Left lobe of liver (tissue), 2 donors: ENCODE data around the gene SVBP. TPM values are rescaled to one million over a fixed set of nuclear protein-coding genes. Genes with fewer than 3 reads are reported as not detected.
"Not testable (repeated sequence)": the region's sequence is repeated elsewhere in the genome, so short reads cannot be mapped to it uniquely, and the experiment has no call there.

ENCODE experiments used
- ATAC-seq: fragments of 200-7000 bp; cut with Tn5 transposase; one replicate; pipeline ENCODE4 v1.9.1; 2020; ENCODE audit warnings: mild to moderate bottlenecking, moderate library complexity
- DNase-seq: peaks from one replicate; pipeline ENCODE4 v3.0.0-alpha.2; 2020; ENCODE audit warnings: low spot score
- total RNA-seq: library from RNA; stranded (reverse); gene quantifications from one replicate; pipeline ENCODE4 v1.2.1, GENCODE V29; 2021
- donor health status: DM: no; HTN: no; CAD: no; lungs with moderate emphysema.
- donor health status: DM: no; HTN: yes; CAD: no.

Gene SVBP
- total RNA-seq, 1 donor from 2014 or later, result 6.9 TPM

DNA sequence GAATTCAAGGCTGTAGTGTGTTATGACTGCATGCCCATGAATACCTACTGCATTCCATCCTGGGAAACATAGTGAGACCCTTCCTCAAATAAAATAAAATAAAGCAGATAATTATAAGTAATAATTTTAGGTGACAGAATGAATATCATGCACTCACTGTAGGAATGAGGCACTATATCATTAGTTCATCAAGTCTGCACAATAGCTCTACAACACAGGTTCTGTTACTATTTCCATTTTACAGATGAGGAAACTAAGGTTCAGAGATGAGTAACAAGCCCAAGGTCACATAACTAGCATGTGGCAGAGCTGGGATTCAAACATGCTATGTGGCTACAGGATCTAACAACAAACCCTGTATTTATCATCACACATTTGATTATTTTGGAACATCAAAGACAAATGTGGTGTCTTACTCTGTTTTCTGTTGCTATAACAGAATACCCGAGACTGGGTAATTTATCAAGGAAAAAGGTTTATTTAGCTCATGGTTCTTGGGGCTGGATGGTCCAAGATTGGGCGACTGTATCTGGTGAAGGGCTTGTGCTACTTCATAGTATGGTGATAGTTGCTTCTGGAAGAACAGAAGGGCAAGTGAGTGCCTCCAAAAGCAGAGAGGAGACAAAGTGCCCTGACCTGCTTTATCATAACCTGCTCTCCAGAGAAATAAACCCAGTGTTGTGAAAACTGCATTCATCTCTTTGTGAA is 24.4 kb upstream of the SVBP start:
- ATAC-seq, result no peak
- no peak for DNase-seq

DNA sequence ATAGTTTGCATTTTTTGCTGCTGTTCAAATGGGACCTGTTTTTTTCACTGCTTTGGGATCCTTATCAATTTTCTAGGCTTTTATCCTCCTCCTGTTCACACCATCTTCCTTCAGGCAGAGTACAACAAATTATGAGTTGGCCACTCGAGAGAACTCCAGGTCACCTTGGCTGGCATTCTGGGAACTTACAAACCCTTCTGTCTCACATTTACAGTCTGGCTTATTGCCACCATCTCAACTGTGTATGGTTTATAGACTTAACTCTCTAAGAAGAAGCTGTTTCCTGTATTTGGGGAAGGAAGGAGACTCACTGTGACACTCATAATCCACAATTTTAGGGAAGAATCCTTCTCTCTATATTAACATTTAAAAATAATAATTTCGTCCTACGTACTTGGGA is 23.8 kb upstream of the SVBP start:
- DNase-seq (no peak), ATAC-seq (no peak)

DNA sequence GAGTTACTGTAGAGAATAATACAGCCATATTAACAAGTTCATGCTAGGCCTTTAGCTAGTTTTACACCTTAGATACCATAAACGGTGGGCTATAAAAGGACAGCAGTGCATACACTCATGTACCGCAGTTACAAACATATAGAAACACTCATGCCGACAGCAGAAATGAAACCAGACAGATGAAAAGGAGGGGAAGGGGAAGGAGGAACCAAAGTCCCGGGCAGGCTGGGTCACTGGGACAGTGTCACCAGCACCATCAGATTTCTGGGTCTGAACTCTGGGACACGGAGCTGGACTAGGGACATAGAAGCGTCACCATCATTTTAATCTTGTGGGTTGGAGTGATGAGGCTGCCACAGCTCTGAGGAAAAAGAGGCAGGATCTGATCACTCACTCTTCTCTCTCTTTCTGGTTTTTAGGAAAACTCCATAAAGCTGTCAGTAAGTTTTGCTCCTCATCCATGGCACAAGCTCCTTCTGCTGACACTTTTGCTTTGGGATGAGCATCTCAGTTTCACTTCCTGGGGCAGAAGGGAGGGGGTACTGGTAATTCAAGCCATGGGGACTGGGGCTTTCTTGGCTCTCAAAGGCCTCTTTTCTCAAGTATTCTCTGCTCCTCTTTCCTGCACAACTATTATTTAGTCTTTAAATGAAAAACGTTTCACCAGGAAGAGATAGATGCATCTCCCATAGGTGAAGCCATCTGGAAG is 21.4 kb upstream of the SVBP start:
- no peak for DNase-seq
- peak; percentile 34 for ATAC-seq

DNA sequence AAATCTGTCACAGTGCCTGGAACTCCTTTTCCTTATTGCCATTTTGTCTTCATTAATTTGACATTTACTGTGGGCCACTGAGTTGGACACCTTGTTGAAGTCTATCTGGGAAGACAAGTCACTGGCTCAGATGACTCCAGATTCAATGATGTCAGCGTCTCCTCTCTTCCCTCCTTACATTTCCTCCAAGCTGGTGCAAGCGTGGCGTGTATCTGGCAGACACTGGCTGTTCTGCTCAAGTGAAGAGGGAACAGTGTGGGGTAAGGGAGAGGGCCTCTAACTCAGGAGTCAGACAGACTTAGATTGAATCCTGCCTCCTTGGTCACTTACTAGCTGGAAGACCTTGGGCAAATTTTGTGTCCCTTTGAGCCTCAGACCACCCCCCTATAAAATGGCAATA is 20.5 kb upstream of the SVBP start:
- ATAC-seq, result peak; percentile 26
- no peak for DNase-seq

DNA sequence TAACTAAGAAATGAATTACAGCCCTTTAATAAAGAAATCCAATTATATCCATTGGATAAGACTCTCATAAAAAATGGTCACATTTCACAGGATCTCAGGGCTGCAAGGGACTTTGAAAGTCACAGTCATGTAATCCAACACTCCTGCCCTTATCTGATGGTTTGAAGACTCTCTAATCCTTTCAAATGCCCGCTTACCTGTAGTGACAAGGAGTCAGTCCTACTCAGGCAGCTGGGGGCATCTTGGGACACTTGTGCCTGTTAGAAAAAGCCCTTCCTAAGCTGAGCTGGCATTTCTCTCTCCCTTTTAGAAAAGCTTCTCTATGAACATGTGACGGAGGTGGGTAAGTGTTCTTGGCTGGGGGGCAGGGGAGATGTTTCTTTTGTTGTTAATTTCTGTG is 18.2 kb upstream of the SVBP start:
- ATAC-seq (no peak), DNase-seq (no peak)

DNA sequence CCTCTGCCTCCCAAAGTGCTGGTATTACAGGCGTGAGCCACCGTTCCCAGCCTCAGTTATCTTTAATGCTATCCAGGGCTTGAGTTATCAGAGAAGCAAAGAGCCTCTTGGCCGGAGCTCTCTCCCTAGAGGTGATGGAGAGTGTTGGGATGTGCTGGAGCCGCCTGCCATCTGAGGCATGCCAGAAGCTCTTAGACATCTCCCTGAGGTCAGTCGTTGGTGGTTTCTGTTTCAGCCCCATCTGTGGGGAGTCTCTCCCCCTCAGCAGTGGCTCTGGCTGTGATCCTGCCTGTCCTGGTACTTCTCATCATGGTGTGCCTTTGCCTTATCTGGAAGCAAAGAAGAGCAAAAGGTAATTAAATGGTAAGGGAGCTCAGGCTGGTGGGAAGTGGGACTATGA is 17.6 kb upstream of the SVBP start:
- ATAC-seq (no peak), DNase-seq (no peak)

DNA sequence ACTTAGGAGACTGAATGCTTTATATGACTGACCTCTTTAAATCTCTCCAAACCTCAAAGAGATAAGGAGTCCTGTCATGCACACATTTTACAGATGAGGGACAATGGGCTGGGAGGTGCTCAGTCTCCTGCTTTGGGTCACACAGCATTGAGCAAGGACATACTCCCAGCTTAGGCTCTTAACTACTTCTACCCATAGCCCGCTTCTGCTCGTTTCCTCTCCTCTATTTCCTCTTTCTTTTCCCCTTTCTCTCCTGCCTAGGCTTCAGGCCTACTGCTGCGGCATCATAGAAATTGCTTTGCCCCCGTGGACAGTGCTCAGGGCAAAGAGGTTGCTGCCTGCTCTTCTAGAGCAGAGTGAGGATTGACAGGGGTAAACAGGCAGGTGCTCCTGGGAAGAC is 16.8 kb upstream of the SVBP start:
- ATAC-seq, result no peak
- no peak for DNase-seq

DNA sequence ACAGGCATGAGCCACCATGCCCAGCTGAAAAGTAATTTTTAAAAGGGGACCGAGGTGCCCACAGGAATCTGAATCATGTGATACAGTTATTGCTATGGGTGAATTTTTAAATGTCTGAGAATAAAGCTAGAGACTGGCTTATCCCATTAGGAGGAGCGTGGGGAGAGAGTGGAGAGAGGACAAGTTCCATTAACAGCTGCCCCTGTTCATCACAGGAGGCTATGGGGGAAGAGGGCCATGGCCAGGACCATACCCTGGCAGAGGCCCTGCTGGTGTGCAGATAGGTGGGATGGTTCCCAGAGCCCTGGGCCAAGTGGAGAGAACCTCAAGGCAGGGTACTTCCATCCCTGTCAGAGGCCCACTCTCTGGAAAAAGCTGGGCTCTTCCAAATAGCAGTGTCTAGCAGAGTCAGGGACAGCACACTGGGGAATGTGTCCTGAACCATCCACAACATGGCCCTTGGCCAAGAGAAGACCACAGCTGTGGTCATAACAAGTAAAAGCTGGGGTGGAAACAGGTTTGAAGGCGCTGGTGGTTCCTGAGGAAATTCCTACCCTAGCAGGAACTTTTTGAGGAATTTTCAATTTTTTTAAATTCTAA is 15.5 kb upstream of the SVBP start:
- no peak for DNase-seq
- ATAC-seq, result no peak

DNA sequence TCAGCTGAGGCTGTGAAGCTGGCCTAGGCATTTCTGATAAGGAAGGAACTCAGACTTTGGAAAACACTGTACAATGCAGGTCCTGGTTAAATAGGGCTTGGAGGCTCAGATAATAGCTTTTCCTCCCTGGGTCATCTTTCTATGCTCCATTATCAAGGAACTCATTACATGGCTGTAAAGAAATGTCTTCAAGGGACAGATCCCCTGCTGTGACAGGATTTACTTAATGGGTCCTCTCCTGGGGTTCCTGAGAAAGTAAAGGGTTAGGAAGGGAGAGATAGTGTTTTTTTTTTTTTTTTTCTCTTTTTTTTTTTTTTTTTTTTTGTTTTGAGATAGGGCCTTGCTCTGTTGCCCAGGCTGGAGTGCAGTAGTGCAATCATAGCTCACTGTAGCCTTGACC is 14.1 kb upstream of the SVBP start:
- no peak for ATAC-seq
- no peak for DNase-seq

DNA sequence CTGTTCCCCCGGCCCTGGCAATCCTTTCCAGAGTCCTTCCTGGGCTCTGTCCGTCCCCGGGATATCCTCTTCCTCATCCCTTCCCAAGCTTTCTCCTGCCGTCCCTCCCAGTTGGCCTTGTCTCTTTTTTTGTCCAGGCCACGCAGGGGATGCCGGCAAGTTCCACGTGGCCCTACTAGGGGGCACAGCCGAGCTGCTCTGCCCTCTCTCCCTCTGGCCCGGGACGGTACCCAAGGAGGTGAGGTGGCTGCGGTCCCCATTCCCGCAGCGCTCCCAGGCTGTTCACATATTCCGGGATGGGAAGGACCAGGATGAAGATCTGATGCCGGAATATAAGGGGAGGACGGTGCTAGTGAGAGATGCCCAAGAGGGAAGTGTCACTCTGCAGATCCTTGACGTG is 13.4 kb upstream of the SVBP start:
- DNase-seq, result no peak
- no peak for ATAC-seq

DNA sequence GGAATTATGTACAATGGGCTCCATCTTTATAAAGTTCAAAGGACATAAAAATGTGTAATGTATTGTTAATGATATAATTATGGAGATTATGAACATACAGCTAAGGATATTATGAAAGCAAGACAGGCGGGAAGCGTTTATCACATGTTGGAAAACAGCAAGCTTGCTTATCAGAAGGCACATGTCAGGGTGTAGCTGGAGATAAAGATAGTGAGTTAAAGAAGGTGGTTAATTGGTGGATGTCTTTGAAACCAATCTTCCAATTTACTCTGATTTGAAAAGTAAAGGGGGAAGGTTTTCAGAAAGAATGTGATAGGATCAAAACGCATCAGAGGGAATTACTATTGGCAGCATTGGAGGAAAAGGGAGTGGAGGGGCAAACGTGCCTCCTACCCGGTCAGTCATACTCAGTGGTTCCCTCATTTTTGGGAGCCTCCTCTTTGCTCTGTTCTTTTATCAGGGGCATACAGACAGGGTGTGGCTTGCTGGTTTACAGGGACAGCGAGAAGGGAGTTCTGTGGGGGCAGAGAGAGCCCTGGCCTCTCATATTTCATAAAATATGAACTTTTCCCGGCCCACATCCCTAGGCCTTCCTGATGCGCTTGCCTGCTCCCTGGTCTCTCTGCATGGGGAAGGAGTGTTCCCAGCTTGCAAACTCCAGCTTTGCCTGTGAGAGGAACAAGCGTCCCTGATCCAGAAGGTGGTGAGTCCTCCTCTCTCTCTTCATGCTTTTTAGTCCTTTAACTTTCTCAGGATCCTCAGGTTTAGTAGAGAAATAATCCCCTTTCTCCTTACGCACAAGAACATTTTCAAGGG is 8.0 kb upstream of the SVBP start:
- DNase-seq (no peak), ATAC-seq (no peak)

DNA sequence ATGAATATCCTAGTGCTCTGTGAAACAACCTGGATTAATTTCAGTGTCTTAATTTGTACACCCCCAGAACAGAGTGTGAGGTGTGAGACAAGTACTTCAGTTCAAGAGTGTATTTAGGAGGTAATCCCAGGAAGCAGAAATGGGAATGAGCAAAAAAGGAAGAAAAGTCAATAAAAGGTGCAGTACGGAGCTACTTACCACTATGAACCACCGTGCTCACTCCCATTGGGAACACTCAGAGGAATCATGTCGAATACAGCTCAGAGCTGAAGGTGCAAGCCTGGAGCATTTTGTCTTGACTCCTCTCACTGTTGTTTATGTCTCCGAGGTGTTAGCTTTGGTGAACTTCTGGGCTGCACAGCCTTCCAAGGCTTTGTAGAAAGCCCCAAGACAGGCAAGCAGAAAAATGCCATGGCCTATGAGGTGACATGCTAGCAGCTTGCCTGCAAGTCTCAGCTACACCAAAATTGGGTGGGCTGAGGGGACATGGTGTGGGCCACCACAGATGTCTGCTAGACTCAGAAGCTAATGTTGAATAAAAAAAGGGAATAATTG is 7.4 kb upstream of the SVBP start:
- ATAC-seq (no peak), DNase-seq (no peak)

DNA sequence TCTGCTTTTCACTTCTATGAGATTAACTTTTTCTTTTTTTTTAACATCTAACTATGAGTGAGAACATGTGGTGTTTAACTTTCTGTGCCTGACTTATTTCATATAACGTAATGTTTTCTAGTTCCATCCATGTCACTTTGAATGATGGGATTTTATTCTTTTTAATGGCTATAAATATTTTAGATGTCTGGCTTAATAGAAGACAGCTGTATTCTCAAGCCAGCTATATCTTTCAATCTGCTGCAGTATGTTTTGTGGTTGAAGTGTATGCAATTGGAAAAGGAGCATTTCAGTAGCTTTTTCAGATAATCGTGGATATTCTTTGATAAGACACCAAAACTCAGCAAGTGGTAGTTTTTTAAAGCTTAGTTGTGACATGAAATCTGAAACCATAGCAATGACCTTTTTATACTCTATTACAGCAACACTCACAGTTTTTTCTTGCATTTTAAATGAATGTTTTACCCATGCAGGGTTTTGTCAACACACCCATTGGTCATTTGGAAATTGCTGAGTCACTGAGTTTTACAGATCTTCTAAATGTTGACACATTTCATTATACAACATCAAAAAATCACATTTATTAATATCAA is 5.7 kb upstream of the SVBP start:
- ATAC-seq, result peak; percentile 58
- DNase-seq, result no peak

DNA sequence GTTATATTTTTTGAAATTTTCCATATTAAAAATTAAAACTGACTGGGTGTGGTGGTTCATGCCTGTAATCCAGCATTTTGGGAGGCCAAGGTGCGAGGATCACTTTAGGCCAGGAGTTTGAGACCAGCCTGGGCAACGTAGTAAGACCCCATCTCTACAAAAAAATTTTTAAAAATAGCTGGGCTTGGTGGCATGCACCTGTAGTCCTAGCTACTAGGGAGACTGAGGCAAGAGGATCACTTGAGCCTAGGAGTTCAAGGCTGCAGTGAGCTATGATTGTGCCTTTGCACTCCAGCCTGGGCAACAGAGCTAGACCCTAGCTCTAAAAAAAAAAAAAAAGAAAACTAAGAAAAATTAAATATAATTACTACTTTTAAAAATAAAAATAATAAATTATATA is 4.5 kb upstream of the SVBP start:
- ATAC-seq (no peak), DNase-seq (no peak)

DNA sequence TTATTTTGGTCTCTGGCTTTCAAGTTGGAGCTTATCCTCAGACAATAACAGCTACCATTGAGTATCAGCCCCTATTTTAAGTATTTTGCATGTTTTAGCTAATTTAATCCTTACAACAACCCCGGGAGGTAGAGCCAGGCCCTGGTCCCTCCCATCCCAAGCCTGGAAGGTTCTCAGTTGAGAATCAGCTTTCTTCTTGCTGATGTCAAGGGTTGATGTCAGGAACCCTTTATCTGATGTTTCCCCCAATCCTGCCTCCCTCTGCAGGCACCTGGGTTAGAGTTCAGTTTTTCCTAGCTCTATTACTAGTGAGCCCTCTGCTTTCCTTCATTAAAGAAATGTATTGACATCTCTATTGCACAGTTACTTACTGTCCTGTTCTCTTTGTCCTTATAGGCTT is 3.6 kb upstream of the SVBP start:
- ATAC-seq, result no peak
- no peak for DNase-seq

DNA sequence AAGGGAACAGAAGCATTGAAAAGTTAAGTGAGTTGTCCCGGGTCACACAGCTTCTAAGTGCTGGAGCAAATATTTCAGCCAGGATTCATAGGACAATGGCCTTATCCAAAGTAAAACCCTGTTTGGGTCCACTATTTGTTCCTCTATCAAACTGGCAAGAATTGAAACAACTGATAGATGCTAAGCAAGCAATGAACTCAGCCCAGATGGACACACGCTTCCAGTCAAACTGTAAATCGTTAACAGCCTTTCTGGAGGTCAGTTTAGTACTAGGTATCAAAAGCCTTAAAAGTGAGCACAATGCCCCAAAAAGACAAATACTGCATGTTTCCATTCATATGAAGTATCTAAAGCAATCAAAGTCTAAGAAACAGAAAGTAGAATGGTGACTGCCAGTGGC is 779 bp upstream of the SVBP start:
- DNase-seq (peak; percentile 67), ATAC-seq (peak; percentile 55)

DNA sequence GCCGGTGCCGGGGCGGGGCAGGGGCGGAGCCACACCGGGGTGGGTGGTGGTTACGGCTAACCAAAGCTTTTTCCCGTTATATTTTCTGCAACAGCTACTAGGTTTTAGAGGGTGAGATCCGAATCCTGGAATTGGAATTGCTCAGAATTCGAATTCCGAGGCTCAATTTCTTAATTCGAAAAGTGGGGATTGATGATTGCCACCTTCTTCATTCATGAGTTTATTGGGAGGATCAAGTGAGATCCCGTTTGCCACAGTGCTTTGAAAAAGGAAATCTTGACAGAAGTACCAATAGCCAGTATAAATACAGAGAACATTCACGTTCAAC is 207 bp upstream of the SVBP start:
- no peak for ATAC-seq
- DNase-seq, result no peak

DNA sequence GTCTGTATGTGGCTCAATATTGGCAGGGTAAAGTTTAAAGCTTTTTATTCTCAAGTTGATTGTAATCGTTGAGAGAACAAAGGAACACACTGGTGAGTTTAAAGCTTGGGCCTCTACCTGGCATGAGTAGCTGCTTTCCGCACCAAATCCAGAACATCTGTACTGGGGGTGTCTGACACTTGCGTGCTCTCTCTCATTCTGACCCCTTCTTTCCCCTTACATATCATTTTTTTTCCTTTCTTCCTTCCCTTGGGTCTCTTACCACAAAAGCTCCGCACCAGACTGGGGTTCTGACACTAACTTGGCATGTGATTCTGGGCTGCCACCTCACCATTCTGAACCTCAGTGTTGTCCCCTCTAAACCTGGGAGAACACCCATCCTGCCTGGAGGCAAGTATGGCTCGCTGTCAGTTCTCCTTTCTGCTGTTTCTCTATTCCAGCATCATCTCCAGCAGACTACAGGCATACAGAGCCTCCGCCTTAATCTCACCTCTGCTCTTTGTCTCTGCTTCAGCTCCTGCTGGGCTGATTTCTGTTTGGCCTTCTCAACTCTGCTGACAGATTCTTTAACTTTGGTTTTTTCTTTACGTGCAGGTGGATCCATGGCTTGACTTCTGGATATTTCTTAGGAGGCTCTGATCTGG is 1.1 kb downstream of the SVBP start:
- DNase-seq, result no peak
- ATAC-seq, result peak; percentile 3

DNA sequence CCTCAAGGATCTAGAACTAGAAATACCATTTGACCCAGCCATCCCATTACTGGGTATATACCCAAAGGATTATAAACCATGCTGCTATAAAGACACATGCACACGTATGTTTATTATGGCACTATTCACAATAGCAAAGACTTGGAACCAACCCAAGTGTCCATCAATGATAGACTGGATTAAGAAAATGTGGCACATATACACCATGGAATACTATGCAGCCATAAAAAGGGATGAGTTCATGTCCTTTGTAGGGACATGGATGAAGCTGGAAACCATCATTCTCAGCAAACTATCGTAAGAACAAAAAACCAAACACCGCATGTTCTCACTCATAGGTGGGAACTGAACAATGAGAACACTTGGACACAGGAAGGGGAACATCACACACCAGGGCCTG is 2.4 kb downstream of the SVBP start:
- not testable (repeated sequence) for ATAC-seq, DNase-seq

DNA sequence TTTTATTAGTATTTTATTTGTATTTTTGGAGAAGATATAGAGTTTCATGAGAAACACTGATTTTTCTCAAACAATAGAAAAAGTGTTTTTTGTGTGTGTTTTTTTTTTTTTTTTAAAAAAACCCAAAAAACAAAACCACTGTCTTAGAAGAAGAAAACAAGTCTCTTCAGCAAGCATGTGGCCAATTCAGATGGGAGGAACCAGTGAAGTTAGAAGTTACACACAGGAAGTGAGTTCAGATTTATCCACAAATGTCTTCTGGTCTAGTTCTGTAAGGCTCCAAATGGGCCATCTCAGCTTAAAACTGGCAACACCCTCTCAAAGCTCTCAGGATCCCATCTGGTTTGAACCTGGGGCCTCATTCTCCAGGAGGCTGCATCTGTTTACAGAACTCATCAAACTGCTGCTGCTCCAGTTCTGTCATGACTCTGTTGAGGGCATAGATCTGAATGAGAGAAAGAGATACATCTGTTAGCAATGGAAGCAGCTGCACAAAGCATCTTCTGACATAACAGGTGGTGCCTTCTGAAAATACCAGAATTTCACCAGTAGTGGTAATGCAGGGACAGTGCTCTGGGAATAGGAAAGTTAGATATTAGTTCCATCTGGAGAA is 10.0 kb downstream of the SVBP start:
- ATAC-seq, result no peak

More for the DNA sequence above, 10.0 kb downstream of the SVBP start:
- DNase-seq, result no peak
